ENCODE results near the gene XYLT1.
"Not testable (repeated sequence)": the region's sequence is repeated elsewhere in the genome, so short reads cannot be mapped to it uniquely, and the experiment has no call there.

GRCh38 chr16:17507516-17507915, 36.8 kb upstream of the XYLT1 start:
- not testable (repeated sequence) for TF ChIP-seq ZNF367 (CRISPR knock-in tag; IDR thresholded peaks at IDR 0.05; ENCODE audit: borderline replicate concordance); SMYD3 (CRISPR knock-in tag; IDR thresholded peaks at IDR 0.05); ZBTB33 (CRISPR knock-in tag; IDR thresholded peaks at IDR 0.05); ZNF121 (CRISPR knock-in tag; IDR thresholded peaks at IDR 0.05)

Measured in HepG2 (cell line).